GM18498 (cell line): ENCODE measurements around the gene USP10.
A peak's percentile ranks its signal among the peaks of the same experiment; 100 is the strongest.
"Not testable (repeated sequence)": the region's sequence is repeated elsewhere in the genome, so short reads cannot be mapped to it uniquely, and the experiment has no call there.

Experiments used
- ATAC-seq: cut with Tn5 transposase; IDR thresholded peaks from one replicate; pipeline ENCODE4 v1.9.1; 2021; ENCODE audit warnings: mild to moderate bottlenecking, moderate library complexity; ENCODE audit not compliant: unreplicated experiment

The USP10 gene

GRCh38 chr16:84692451-84693214 lies 7.2 kb upstream of the USP10 start:
- ATAC-seq = no peak

GRCh38 chr16:84693869-84694268 lies 5.9 kb upstream of the USP10 start:
- ATAC-seq = not testable (repeated sequence)

- ATAC-seq = no peak
Observed at GRCh38 chr16:84694980-84695379, 4.8 kb upstream of the USP10 start.

GRCh38 chr16:84699147-84699711 lies 571 bp upstream of the USP10 start:
- no peak for ATAC-seq

GRCh38 chr16:84700446-84701300 lies 873 bp downstream of the USP10 start:
- peak; percentile 45 for ATAC-seq

- no peak for ATAC-seq
Observed at GRCh38 chr16:84703681-84704080, 3.9 kb downstream of the USP10 start.

GRCh38 chr16:84704253-84704652 lies 4.5 kb downstream of the USP10 start:
- ATAC-seq = no peak

- no peak for ATAC-seq
Observed at GRCh38 chr16:84706856-84707255, 7.1 kb downstream of the USP10 start.

GRCh38 chr16:84709609-84710008 lies 9.8 kb downstream of the USP10 start:
- no peak for ATAC-seq

GRCh38 chr16:84710686-84711085 lies 10.9 kb downstream of the USP10 start:
- no peak for ATAC-seq

- no peak for ATAC-seq
Observed at GRCh38 chr16:84712138-84712671, 12.4 kb downstream of the USP10 start.

GRCh38 chr16:84712801-84713775 lies 13.3 kb downstream of the USP10 start:
- no peak for ATAC-seq

GRCh38 chr16:84714028-84714427 lies 14.2 kb downstream of the USP10 start:
- no peak for ATAC-seq

GRCh38 chr16:84715424-84715823 lies 15.6 kb downstream of the USP10 start:
- ATAC-seq = no peak

- ATAC-seq = no peak
Observed at GRCh38 chr16:84715854-84716253, 16.1 kb downstream of the USP10 start.

- no peak for ATAC-seq
Observed at GRCh38 chr16:84716740-84717139, 16.9 kb downstream of the USP10 start.

GRCh38 chr16:84717484-84717883 lies 17.7 kb downstream of the USP10 start:
- no peak for ATAC-seq

- ATAC-seq = no peak
Observed at GRCh38 chr16:84720177-84720579, 20.4 kb downstream of the USP10 start.

- no peak for ATAC-seq
Observed at GRCh38 chr16:84722068-84722467, 22.3 kb downstream of the USP10 start.

GRCh38 chr16:84723906-84724305 lies 24.1 kb downstream of the USP10 start:
- ATAC-seq = no peak
